ENCODE results near the gene FARS2. TPM values are rescaled to one million over a fixed set of nuclear protein-coding genes. Genes with fewer than 3 reads are reported as not detected.

FARS2 gene
- polyA plus RNA-seq, 1 donor from 2014 or later, result 11.9 TPM

- Histone ChIP-seq H4K20me1 (ENCODE audit: insufficient read depth) (no peaks in the 10 kb centered on the region), H2AFZ (ENCODE audit: low read depth, low read length) (no peak overlapping the region), H3K4me2 (ENCODE audit: low read length) (no peak overlapping the region), H3K4me3 (ENCODE audit: low read length) (no peak overlapping the region), H3K79me2 (replicated peaks; ENCODE audit: insufficient read depth, low read length) (no peaks in the 10 kb centered on the region), H3F3A (ENCODE audit: insufficient read depth, low read length, poor library complexity, severe bottlenecking) (no peaks in the 10 kb centered on the region), H3K27me3 (ENCODE audit: insufficient read depth, low read depth, low read length) (no peaks in the 10 kb centered on the region), H3K9ac (ENCODE audit: low read length) (no peak overlapping the region), H3K9me3 (ENCODE audit: low read length) (no peaks in the 10 kb centered on the region), H3K27ac (ENCODE audit: low read length) (no peak overlapping the region), H3K36me3 (ENCODE audit: insufficient read depth, low read length) (no peaks in the 10 kb centered on the region), H3K9me2 (ENCODE audit: insufficient read depth, low read length) (no peaks in the 10 kb centered on the region)
- TF ChIP-seq RAD21 (conservative IDR thresholded peaks at IDR 0.05), result no peak
- TF ChIP-seq MXI1 (conservative IDR thresholded peaks at IDR 0.05; ENCODE audit: poor library complexity, severe bottlenecking), result no peak
- TF ChIP-seq CTCF (IDR thresholded peaks at IDR 0.05; ENCODE audit: poor library complexity, severe bottlenecking), result no peak
- TF ChIP-seq REST (IDR thresholded peaks at IDR 0.05; ENCODE audit: borderline replicate concordance), result no peak
- no peak for TF ChIP-seq SMC3 (conservative IDR thresholded peaks at IDR 0.05; ENCODE audit: poor library complexity)
- TF ChIP-seq POLR2AphosphoS5 (IDR thresholded peaks at IDR 0.05), result no peak
- TF ChIP-seq EP300 (conservative IDR thresholded peaks at IDR 0.05; ENCODE audit: poor library complexity, severe bottlenecking), result no peak
- TF ChIP-seq TAF1 (IDR thresholded peaks at IDR 0.05; ENCODE audit: low read depth), result no peak
- no peak for TF ChIP-seq EZH2 (IDR thresholded peaks at IDR 0.05; ENCODE audit: borderline replicate concordance, insufficient read depth, low read length, poor library complexity, severe bottlenecking)
Observed at GRCh38 chr6:5610640-5611039, 349.3 kb downstream of the FARS2 start.

- no peaks in the 10 kb centered on the region for H3K79me2 ChIP-seq (replicated peaks; ENCODE audit: insufficient read depth, low read length)
- no peaks in the 10 kb centered on the region for H3K9me2 ChIP-seq (ENCODE audit: insufficient read depth, low read length)
- no peak for TF ChIP-seq EZH2 (IDR thresholded peaks at IDR 0.05; ENCODE audit: borderline replicate concordance, insufficient read depth, low read length, poor library complexity, severe bottlenecking)
- no peak for TF ChIP-seq TAF1 (IDR thresholded peaks at IDR 0.05; ENCODE audit: low read depth)
- TF ChIP-seq MXI1 (conservative IDR thresholded peaks at IDR 0.05; ENCODE audit: poor library complexity, severe bottlenecking), result no peak
- TF ChIP-seq SMC3 (conservative IDR thresholded peaks at IDR 0.05; ENCODE audit: poor library complexity), result no peak
- TF ChIP-seq POLR2AphosphoS5 (IDR thresholded peaks at IDR 0.05), result no peak
- TF ChIP-seq RAD21 (conservative IDR thresholded peaks at IDR 0.05), result no peak
- no peak for TF ChIP-seq EP300 (conservative IDR thresholded peaks at IDR 0.05; ENCODE audit: poor library complexity, severe bottlenecking)
- TF ChIP-seq REST (IDR thresholded peaks at IDR 0.05; ENCODE audit: borderline replicate concordance), result no peak
- no peak for TF ChIP-seq CTCF (IDR thresholded peaks at IDR 0.05; ENCODE audit: poor library complexity, severe bottlenecking)
- H3K4me2 ChIP-seq (ENCODE audit: low read length), result no peak overlapping the region
- no peaks in the 10 kb centered on the region for H3K27me3 ChIP-seq (ENCODE audit: insufficient read depth, low read depth, low read length)
- no peak overlapping the region for H3K4me3 ChIP-seq (ENCODE audit: low read length)
- H3K27ac ChIP-seq (ENCODE audit: low read length), result no peak overlapping the region
- no peaks in the 10 kb centered on the region for H3K36me3 ChIP-seq (ENCODE audit: insufficient read depth, low read length)
- H4K20me1 ChIP-seq (ENCODE audit: insufficient read depth), result no peaks in the 10 kb centered on the region
- H3F3A ChIP-seq (ENCODE audit: insufficient read depth, low read length, poor library complexity, severe bottlenecking), result no peaks in the 10 kb centered on the region
- no peak overlapping the region for H3K9ac ChIP-seq (ENCODE audit: low read length)
- H3K9me3 ChIP-seq (ENCODE audit: low read length), result no peaks in the 10 kb centered on the region
- no peak overlapping the region for H2AFZ ChIP-seq (ENCODE audit: low read depth, low read length)
Observed at GRCh38 chr6:5617179-5617578, 355.9 kb downstream of the FARS2 start.
